DMS114 treated with DMSO at 0.1 percent for 48 hours (cell line): ENCODE data around the gene MRPL54.

ENCODE experiments used
- DNase-seq: peaks from one replicate; lab custom pipeline; 2025; ENCODE audit not compliant: unreplicated experiment; lab: John Stamatoyannopoulos, UW

The MRPL54 gene

DNA sequence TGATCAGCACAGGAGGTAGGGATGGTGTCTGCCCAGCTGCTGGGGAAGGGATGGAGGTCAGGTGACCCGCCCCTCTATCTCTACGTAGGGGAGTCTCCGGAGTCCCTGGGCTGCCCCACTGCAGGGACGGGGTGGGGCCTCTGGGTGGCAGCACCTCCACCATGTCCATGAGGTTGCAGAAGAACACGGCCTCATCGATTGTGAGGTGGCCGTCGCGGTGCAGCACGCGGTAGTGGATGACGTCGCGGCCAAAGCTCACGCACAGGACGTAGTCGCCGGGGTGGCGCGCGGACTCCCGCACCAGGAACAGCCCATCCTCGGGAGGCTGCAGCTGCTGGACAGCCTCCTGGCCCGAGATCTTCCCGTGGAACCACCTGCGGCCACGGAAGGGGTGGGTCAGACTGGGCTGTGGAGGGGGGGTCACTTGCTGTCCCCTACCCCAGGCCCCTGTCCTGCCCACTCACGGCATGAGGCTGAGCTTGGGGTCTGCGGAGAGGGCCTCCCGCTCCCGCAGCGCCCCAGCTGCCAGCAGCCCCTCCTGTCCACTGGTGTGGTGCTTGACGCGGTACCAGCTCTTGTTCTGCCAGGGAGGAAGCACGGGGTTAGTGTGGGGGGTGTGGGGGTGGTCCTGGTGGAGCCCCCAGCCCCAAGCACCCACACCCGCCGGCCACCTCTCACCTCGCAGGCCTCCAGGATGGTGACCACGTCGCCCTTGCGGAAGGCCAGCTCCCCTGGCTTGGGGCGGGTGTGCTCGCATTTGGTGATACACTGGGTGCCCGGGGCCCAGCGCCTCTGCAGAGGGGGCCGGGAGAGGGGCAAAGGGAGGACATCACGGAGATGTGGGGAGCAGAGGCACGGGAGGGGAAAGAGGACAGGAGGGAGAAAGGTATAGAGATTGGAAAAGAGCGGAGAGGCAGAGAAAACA, 21.4 kb downstream of the MRPL54 start:
- no peak for DNase-seq

DNA sequence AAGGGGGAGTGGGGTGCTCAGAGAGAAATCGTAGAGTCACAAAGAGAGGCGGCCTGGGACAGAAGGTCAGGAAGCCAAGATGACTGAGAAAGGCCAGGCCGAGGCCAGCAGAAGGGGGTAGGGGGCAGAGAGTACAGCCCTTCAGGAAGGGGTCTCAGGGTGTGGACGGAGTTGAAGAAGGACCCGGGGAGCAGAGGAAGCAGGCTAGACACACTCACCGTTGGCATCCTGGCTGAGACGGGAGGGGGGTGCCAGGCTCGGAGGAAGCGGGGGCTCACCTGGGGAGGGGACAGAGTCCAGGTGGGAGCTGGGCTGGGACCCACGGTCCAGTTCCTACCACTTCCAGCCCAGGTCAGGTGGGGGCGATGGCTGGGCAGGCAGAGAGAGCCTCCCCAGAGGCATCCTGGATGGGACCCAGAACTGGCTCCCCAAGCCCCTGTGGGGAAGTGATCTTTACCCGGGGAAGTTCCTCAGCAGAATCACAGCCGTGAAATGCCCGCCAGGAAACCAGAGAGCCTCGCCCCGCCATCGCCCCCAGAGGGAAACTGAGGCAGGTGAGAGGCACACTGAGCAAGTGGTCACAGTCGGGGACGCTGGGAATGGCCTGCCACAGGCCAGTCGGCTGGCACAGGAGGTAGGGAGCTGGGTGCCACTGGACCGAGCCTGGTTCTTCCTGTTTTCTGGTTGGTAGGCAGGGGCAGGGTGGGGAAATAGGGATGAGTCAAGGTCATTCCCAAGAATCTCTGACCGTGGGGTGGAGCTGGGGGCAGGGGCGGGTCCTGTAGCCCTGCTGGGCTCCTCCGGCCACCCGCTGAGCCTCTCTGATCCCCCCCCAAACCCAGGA, 22.3 kb downstream of the MRPL54 start:
- no peak for DNase-seq

DNA sequence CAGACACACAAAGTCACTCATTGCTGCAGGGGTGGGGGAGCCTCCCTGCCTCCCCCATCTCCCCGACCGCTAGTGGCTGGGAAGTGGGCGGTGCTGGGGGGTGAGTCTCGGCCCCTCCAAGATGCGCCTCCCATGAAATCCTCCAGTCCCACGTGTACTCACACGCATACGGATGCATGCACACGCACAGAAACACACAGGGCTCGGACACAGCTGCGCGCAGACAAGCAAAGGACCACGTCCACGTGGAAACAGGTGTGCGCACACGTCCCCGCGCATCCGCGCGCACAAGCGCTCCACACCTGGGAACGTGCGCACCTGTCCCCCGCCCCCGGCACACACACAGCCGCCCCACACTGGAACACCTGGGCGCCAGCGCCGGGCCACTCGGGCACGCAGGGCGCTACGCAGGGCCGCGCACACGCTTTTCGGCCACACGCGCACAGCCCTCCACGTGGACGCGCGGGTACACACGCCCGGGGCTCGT, 23.0 kb downstream of the MRPL54 start:
- no peak for DNase-seq

DNA sequence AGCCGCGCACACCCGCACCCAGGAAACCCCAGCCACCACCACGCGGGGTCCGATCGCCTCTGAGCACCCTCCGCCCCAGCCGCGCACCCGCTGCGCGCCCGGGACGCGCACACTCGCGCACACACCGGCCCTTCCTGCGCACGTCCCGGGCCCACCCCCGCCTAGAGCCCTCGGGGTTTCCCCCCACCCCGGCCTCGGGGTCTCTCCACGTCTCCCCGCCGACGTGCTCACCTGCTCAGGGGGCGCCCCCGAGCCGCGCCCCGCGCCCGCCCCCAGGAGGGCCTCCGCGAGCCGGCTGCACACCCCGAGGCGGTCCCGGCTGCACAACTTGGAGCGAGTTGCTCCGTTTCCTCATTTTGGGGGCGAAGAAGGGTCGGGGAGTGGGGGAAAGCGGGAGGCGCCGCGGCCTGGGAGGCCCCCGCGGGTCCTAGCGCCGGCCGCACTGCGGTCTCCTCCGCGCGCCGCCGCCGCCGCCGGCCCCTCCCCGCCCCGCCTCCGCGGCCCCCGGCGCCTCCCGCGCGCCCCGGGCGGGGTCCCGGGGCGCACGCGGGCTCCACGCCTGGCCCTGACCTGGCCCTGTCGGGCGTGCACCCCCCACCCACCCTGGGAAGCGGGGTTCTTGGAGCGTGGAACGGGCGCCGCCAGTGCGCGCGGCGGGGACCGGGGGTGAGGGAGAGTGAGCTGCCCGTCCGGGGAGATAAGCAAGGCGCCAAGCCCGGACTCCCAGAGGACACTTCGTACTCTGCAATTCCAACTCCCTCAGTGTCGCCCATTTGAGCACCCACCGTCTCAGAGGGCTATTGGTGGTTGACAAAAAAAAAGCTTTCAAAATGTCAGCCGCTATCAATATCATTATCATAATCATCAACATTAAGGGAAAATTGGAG, 23.7 kb downstream of the MRPL54 start, which contains the start of gene MATK:
Gene MATK, minus strand, starts transcription at position 444 of the 887 bp plus-strand sequence. CDS start 1,246 bp downstream, outside the sequence.
- DNase-seq, result no peak

DNA sequence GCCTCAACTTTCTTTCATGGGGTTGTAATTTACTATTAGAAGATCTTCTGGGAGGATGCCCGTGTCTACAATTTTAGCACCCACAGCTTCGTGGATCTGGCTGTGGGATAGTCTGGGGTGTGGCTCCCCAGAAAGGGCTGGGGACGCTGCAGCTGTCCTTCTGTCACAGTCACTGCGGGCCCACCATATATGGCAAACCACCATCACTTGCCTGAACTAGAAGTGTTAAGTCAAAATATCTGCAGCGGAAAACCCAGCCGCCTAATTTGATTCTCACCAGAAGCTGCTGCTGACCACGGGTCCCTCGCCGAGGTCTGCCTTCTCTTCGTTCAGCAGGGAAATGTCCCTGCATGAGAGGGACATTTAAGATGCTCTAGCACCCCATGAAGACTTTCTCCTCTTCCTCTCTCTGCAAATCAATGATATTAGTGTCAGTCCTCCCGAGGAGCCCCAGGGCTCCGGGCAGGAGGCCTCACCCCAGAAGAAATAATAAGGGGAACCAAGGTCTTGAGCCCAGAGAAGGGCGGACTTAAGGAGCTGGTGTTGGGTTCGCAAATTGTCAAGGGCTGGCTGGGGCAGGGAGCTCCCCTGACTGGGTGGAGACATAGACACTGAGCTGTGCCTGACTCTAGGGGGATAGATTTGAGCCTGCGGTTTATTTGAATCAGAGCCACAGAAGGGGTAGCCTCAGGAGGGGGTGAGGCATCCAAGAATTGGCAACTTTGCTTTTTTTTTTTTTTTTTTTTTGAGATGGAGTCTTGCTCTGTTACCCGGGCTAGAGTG, 26.7 kb downstream of the MRPL54 start:
- DNase-seq, result no peak

DNA sequence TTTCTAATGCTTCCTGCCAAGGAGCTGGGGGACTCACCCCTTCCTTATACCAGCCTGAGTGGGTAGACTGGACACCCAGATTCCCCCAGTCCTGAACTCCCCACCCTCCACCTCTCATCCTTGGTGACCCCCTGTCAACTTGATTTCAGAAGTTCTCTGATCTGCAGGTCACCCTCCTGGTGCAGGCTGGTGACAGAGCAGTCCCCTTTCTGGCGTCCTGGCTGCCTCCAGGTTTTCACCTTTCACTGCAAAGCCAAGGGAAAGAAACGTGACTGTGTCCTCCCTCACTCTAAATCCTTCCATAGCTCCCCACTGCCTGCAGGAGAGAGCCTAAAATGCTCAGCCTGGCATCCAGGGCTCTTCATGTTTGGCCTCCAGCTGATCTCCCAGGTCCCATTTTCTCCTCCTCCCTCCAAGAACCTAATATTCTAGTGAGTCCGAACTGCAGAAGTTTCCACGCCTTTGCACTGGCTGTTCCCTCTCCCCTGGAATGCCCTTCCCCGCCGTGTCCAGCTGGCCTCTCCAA, 27.8 kb downstream of the MRPL54 start:
- DNase-seq, result no peak

DNA sequence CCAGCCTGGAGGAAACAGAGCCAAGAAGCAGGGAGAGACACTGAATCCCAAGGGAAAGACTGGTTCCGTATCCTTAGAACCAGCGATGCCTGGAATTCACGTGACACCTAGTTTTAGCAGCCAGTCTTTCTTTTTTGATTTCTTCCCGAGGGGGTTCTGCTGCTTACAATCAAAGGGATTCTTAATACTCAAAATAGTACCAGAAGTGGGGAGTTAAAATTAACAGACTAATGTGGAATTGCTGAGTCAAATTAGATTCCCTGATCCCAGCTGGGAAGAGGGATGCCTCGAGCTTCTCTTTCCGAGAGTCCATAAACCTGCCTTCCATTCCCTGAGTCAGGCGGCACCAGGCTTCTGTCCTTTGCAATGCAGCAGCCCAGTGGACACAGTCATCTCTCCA, 28.5 kb downstream of the MRPL54 start:
- no peak for DNase-seq

DNA sequence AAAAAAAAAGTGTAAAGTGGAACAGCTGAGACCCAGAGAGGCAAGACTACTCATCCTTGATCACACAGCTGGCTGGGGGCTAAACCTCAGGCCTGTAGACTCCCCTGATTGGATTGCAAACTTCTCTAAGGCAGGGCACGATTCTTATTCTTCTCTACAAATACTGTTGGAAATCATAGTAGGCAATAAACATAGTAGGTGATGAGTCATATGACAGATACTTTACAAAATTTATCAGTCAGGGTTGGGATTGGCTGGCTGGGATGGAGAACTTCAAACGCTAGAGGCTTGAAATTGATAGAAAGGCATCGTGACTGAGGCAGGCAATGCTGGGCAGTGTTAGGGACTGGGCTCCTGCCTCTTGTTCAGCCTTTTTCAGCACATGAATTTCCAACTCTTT, 29.6 kb downstream of the MRPL54 start:
- DNase-seq, result no peak

DNA sequence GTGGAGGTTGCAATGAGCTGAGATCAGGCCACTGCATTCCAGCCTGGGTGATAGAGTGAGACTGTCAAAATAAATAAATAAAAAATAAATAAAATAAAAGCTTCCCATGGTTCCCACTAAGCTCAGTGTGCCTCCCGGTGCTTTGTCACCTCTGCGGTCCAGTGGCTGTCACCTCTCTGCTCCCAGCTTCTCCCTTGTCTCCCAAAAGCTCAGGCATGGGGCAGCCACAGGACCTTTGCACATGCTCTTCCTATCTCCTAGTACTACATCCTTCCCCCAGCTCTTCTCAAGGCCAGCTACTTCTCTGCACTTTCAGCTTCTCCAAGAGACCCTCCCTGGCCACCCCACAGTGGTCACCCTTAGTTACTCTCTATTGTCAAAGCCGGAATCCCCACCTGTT, 31.3 kb downstream of the MRPL54 start:
- no peak for DNase-seq

DNA sequence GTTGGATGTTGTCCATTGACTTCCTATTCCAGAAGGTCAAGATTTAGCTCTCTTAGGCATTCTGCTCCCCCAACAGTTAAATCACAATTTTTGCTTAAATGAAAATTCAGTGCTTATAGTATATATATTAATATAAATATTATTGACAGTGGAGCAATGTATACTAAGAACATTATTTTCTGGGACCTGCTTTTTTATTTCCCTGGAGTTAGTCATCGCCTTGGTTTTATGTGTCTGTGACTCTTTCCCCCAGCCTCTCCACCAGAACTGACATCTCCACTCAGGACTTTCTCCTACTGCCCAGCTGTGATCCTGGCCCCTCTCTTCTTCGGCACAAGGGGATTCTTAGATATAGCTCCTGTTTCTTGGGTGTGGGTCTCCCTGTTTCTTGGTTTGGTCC, 33.9 kb downstream of the MRPL54 start:
- DNase-seq, result no peak

DNA sequence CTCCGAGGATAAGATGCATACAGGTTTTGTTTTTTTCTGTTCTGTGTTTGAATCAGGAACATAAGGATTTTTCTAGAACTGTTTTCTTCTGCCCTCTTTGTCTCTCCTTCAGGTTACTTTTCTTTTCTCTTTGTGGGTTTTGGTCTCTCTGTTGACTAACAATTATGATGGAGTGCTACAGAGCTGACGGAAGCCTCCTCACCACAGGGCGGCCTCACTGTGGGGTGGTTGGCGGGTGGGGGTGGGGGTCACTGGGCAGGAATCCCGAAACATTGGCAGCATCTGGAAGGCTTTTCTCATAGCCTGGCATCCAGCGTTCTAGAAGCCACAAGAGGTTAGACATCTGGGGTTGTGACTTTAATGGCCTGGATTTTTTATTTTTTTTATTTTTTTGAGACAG, 35.7 kb downstream of the MRPL54 start:
- DNase-seq, result no peak

DNA sequence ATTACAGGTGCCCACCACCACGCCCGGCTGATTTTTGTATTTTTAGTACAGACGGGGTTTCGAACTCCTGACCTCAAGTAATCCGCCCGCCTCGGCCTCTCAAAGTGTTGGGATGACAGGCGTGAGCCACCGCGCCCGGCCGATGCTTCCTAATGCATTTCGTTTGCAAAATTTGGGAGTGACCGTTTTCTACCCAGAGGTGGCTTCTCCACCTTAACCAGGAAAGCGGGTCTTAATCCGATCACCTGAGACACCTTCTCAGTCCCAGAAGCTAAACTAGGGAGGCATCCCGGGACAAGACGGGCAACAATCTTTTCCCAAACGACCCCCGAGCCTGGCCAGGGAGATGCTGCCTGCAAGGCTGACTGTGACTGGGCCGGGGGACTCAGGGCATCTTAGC, 38.5 kb downstream of the MRPL54 start:
- DNase-seq, result no peak

DNA sequence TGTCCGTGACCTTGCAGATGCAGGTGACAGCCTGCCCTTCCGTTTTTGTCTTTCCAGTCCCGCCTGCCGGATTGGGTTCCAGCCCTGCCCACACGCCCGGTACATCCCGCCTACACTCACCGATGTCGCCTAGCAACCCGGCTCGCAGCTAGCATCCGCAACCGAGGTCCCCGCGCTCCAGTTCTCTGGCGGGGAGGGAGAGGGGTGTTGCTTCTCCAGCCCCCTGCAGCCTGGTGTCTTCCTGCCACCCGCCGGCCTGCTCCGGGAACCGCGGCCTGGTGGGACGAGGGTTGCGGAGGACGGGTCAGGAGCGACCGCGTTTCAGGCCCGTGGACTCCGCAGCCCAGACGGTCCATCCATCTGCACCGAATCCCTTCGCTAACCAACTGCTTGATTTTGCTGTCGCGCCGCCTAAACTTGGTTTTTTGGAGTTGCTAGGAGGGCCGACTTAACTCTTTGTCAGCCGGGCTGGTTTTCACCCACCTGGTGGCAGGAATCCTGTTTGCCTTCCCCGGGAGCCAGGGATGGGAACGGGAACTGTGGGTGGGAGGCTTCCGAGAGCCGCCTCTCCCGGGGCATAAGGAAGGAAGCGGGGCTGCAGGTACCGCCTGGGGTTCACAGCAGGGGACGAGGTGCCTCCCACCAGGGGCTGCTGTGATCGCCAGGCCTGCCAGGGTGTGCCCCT, 39.1 kb downstream of the MRPL54 start:
- no peak for DNase-seq

DNA sequence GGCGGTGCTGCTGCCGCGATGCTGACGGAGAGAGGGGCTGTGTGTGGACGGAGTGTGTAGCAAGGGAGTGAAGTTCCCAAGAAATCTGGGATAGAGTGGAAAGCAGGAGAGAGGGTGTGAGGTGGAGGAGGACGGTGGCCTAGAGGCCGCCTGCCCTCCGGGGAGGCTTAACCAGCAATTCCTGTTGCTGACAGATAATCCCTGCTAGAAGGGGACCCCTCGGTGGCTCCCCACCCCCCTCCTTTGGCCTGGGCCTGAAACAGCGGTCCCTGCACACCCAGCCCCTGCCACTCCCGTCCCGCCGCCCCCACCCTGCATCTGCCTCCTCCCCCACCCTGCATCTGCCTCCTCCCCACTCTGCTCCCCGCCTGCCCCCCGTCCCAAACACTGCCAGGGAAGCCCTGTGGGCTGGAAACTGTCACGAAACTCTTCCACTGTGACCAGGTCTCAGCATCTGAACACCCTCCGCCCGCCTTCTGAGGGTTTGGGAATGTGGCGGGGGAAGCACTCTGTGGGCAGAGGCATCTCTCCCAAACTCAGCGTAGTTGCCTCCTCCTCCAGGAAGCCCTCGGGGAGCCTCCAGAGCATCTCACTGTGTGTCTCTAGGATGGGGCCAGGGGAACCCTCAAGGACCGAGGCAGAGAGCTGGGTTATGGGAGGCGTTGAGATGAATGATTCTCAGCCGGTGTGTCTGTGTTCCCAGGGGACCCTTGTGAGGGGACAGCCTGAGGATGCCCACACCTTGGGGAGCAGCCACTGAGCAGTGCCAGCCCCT, 40.8 kb downstream of the MRPL54 start:
- no peak for DNase-seq

DNA sequence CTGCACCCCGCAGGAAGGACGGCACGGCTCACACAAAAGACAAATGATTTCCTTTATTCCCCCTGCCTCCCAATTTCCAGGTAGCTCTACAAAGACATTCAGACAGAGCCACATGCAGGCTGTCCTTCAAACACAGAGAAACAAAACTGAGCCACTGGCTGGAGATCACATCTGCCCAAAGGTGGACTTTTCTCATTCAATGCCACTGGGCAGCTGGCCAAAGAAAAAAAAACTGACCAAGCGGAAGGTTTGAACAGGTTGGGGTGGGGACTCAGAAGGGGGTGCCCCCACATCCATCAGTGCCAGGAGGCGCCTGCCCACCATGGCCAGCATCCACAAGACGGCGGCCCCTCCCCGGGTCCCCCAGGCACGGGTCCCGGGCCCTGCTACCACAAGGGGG, 41.5 kb downstream of the MRPL54 start:
- DNase-seq, result no peak

DNA sequence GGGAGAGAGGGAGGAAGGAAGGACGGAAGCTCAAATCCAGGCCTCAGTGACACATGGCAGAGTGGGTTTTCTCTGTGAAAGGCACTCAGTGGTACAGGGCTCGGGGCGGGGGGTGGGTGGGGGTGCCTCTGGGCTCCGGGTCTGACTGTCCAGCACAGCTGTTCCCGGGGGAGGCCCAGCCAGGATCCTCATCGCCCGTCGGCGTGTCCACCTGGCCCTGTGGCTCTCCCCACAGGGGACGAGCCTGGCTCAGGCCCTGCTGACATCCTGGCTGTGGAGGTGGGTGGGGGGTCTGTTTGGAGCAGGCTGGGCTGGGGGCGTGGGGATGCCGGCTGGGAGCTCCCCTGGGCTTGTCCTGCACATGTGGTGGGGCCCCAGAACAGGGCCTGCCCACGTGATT, 41.9 kb downstream of the MRPL54 start:
- no peak for DNase-seq

DNA sequence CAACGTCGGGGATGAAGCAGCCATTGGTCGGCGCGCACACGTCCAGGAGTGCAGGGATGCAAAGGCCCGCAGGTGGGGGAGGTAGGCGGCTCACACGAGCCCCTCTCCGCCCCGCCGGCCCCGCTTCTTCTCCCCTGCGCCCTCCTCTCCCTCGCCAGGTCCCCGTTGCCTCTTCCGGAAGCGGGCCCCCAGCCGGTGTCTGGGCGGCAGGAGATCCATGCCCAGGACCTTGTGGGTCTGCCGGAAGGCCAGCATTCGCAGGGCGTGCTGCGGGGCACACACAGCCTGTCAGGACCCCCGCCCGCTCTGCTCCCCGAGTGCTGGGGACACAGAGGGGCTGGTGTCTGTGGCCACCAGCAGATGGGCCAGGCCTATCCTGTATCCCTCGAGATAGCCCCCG, 43.4 kb downstream of the MRPL54 start:
- no peak for DNase-seq

DNA sequence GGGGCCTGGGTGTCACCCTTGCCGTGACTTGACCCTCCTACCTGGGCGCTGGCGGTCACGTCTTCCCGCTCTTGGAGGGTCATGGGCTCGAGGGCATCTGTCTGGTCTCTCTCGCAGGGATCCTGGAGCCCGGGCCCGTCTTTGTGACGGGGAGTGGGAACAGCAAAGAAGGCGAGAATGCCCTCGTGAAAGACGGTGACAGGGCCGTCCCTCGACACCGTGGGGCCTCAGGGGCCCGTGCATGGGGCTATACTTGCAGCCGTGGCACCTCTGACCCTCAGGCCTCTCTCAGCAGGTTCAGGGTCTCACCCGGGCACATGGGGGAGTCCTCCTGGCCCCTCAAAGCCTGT, 44.6 kb downstream of the MRPL54 start:
- DNase-seq, result no peak
